Esophagus squamous epithelium (tissue), 4 donors: ENCODE measurements around the gene DCBLD2.

Experiments used
- CTCF ChIP-seq, 6 experiments: fragments of 450-650 bp in 4 of 6; fragments of 200-600 bp in 2 of 6; sonication (generic) in 2 of 6; IDR thresholded peaks; one replicate each; pipeline ENCODE4 v1.5.1; 2016 to 2019; ENCODE audit warnings: antibody characterized with exemption in 6 of 6, mild to moderate bottlenecking in 4 of 6, moderate library complexity in 4 of 6
- POLR2A ChIP-seq, 4 donors: fragments of 450-650 bp; IDR thresholded peaks; one replicate each; pipeline ENCODE4 v1.6.1; 2017; ENCODE audit warnings: antibody characterized with exemption in 4 of 4, mild to moderate bottlenecking in 4 of 4, moderate library complexity in 3 of 4

DNA sequence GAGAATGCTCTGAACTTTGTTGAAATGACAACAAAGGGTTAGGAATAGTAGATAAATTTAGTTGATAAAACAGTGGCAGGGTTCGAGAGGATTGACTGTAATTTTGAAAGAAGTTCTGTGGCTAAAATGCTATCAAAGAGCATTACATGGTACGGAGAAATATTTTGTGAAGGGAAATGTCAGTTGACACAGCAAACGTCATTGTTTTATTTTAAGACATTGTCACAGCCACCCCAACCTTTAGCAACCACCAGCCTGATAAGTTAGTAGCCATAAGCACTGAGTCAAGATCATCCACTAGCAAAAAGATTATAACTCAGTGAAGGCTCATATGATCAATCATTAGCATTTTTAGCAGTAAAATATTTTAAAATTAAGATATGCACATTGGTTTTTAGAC is 147.0 kb downstream of the DCBLD2 start:
- TF ChIP-seq POLR2A (IDR thresholded peaks at IDR 0.05), result no peak
- TF ChIP-seq CTCF (IDR thresholded peaks at IDR 0.05), result no peak
